Measurements from ENCODE around the gene OR2C3. TPM values are rescaled to one million over a fixed set of nuclear protein-coding genes. Genes with fewer than 3 reads are reported as not detected.

Gene OR2C3
- polyA plus RNA-seq, 1 donor from 2014 or later: not detected

GRCh38 chr1:247576514-247576913, 40.3 kb upstream of the OR2C3 start:
- no peaks in the 10 kb centered on the region for H3K9me2 ChIP-seq (ENCODE audit: insufficient read depth, low read length)
- no peaks in the 10 kb centered on the region for H3K79me2 ChIP-seq (replicated peaks; ENCODE audit: insufficient read depth, low read length)
- no peaks in the 10 kb centered on the region for H3F3A ChIP-seq (ENCODE audit: insufficient read depth, low read length, poor library complexity, severe bottlenecking)
- no peak overlapping the region for H3K4me3 ChIP-seq (ENCODE audit: low read length)
- no peaks in the 10 kb centered on the region for H3K36me3 ChIP-seq (ENCODE audit: insufficient read depth, low read length)
- H3K9me3 ChIP-seq (ENCODE audit: low read length): no peaks in the 10 kb centered on the region
- TF ChIP-seq REST (IDR thresholded peaks at IDR 0.05; ENCODE audit: borderline replicate concordance) (no peak), CTCF (IDR thresholded peaks at IDR 0.05; ENCODE audit: poor library complexity, severe bottlenecking) (no peak), EZH2 (IDR thresholded peaks at IDR 0.05; ENCODE audit: borderline replicate concordance, insufficient read depth, low read length, poor library complexity, severe bottlenecking) (no peak), RAD21 (conservative IDR thresholded peaks at IDR 0.05) (no peak), TAF1 (IDR thresholded peaks at IDR 0.05; ENCODE audit: low read depth) (no peak), SMC3 (conservative IDR thresholded peaks at IDR 0.05; ENCODE audit: poor library complexity) (no peak), POLR2AphosphoS5 (IDR thresholded peaks at IDR 0.05) (no peak), MXI1 (conservative IDR thresholded peaks at IDR 0.05; ENCODE audit: poor library complexity, severe bottlenecking) (no peak), EP300 (conservative IDR thresholded peaks at IDR 0.05; ENCODE audit: poor library complexity, severe bottlenecking) (no peak)
- no peak overlapping the region for H3K9ac ChIP-seq (ENCODE audit: low read length)
- no peaks in the 10 kb centered on the region for H4K20me1 ChIP-seq (ENCODE audit: insufficient read depth)
- H2AFZ ChIP-seq (ENCODE audit: low read depth, low read length): no peak overlapping the region
- H3K4me2 ChIP-seq (ENCODE audit: low read length): no peak overlapping the region
- no peaks in the 10 kb centered on the region for H3K27me3 ChIP-seq (ENCODE audit: insufficient read depth, low read depth, low read length)
- no peak overlapping the region for H3K27ac ChIP-seq (ENCODE audit: low read length)

GRCh38 chr1:247574664-247575063, 38.4 kb upstream of the OR2C3 start:
- Histone ChIP-seq H3K27me3 (ENCODE audit: insufficient read depth, low read depth, low read length) (no peaks in the 10 kb centered on the region), H3K4me3 (ENCODE audit: low read length) (no peak overlapping the region), H3K36me3 (ENCODE audit: insufficient read depth, low read length) (no peaks in the 10 kb centered on the region), H3F3A (ENCODE audit: insufficient read depth, low read length, poor library complexity, severe bottlenecking) (no peaks in the 10 kb centered on the region), H3K79me2 (replicated peaks; ENCODE audit: insufficient read depth, low read length) (no peaks in the 10 kb centered on the region), H3K9me3 (ENCODE audit: low read length) (no peaks in the 10 kb centered on the region), H3K9me2 (ENCODE audit: insufficient read depth, low read length) (no peaks in the 10 kb centered on the region), H3K9ac (ENCODE audit: low read length) (no peak overlapping the region), H3K4me2 (ENCODE audit: low read length) (no peak overlapping the region), H4K20me1 (ENCODE audit: insufficient read depth) (no peaks in the 10 kb centered on the region), H2AFZ (ENCODE audit: low read depth, low read length) (no peak overlapping the region), H3K27ac (ENCODE audit: low read length) (no peak overlapping the region)
- no peak for TF ChIP-seq EP300 (conservative IDR thresholded peaks at IDR 0.05; ENCODE audit: poor library complexity, severe bottlenecking)
- no peak for TF ChIP-seq REST (IDR thresholded peaks at IDR 0.05; ENCODE audit: borderline replicate concordance)
